Brain pericyte (primary cell): Measurements from ENCODE around the gene PCSK6.

ENCODE experiments used
- DNase-seq: peaks from one replicate; pipeline ENCODE4 v3.0.0-alpha.2; 2012; ENCODE audit warnings: low read depth, low spot score

PCSK6 gene

GRCh38 chr15:101327147-101327740 lies 162.3 kb downstream of the PCSK6 start:
- DNase-seq: no peak

- DNase-seq: no peak
Observed at GRCh38 chr15:101326462-101327146, 162.9 kb downstream of the PCSK6 start.

GRCh38 chr15:101326026-101326315 lies 163.5 kb downstream of the PCSK6 start:
- DNase-seq: no peak

GRCh38 chr15:101325263-101326025 lies 164.1 kb downstream of the PCSK6 start:
- DNase-seq: no peak

GRCh38 chr15:101324524-101325177 lies 164.9 kb downstream of the PCSK6 start:
- DNase-seq: no peak

GRCh38 chr15:101323793-101324523 lies 165.5 kb downstream of the PCSK6 start:
- DNase-seq: no peak

GRCh38 chr15:101322854-101323477 lies 166.5 kb downstream of the PCSK6 start:
- no peak for DNase-seq

- no peak for DNase-seq
Observed at GRCh38 chr15:101322016-101322695, 167.4 kb downstream of the PCSK6 start.

- no peak for DNase-seq
Observed at GRCh38 chr15:101320501-101321052, 168.9 kb downstream of the PCSK6 start.

GRCh38 chr15:101318839-101319238 lies 170.7 kb downstream of the PCSK6 start:
- no peak for DNase-seq

- no peak for DNase-seq
Observed at GRCh38 chr15:101318147-101318819, 171.2 kb downstream of the PCSK6 start.

GRCh38 chr15:101317336-101317872 lies 172.1 kb downstream of the PCSK6 start:
- no peak for DNase-seq

- DNase-seq: no peak
Observed at GRCh38 chr15:101316529-101316928, 173.0 kb downstream of the PCSK6 start.

GRCh38 chr15:101315736-101316135 lies 173.8 kb downstream of the PCSK6 start:
- DNase-seq: no peak

GRCh38 chr15:101314336-101315125 lies 175.0 kb downstream of the PCSK6 start:
- DNase-seq: no peak

GRCh38 chr15:101313041-101313761 lies 176.3 kb downstream of the PCSK6 start:
- DNase-seq: no peak

- DNase-seq: no peak
Observed at GRCh38 chr15:101310508-101310907, 179.0 kb downstream of the PCSK6 start.

- no peak for DNase-seq
Observed at GRCh38 chr15:101310161-101310480, 179.4 kb downstream of the PCSK6 start.
